ENCODE data around the gene ABTB2.
"Not testable (repeated sequence)": the region's sequence is repeated elsewhere in the genome, so short reads cannot be mapped to it uniquely, and the experiment has no call there.

ABTB2 gene

GRCh38 chr11:34182921-34183685 is 174.7 kb downstream of the ABTB2 start:
- FAIRE-seq: no peak

- FAIRE-seq: no peak
Observed at GRCh38 chr11:34182425-34182824, 175.4 kb downstream of the ABTB2 start.

GRCh38 chr11:34181856-34182405 is 175.9 kb downstream of the ABTB2 start:
- no peak for FAIRE-seq

- no peak for FAIRE-seq
Observed at GRCh38 chr11:34181251-34181650, 176.6 kb downstream of the ABTB2 start.

GRCh38 chr11:34180814-34181165 is 177.0 kb downstream of the ABTB2 start:
- not testable (repeated sequence) for FAIRE-seq

GRCh38 chr11:34180040-34180813 is 177.6 kb downstream of the ABTB2 start:
- FAIRE-seq: no peak

- no peak for FAIRE-seq
Observed at GRCh38 chr11:34179026-34179675, 178.7 kb downstream of the ABTB2 start.

- no peak for FAIRE-seq
Observed at GRCh38 chr11:34178209-34178821, 179.5 kb downstream of the ABTB2 start.

GRCh38 chr11:34176751-34177209 is 181.0 kb downstream of the ABTB2 start:
- FAIRE-seq: no peak

GRCh38 chr11:34175284-34176019 is 182.4 kb downstream of the ABTB2 start:
- FAIRE-seq: no peak

- no peak for FAIRE-seq
Observed at GRCh38 chr11:34174412-34175041, 183.3 kb downstream of the ABTB2 start.

GRCh38 chr11:34173050-34173449 is 184.8 kb downstream of the ABTB2 start:
- no peak for FAIRE-seq

- FAIRE-seq: no peak
Observed at GRCh38 chr11:34169686-34170085, 188.1 kb downstream of the ABTB2 start.

GRCh38 chr11:34168642-34169420 is 189.0 kb downstream of the ABTB2 start:
- no peak for FAIRE-seq

GRCh38 chr11:34167961-34168360 is 189.8 kb downstream of the ABTB2 start:
- no peak for FAIRE-seq

GRCh38 chr11:34166806-34167740 is 190.7 kb downstream of the ABTB2 start:
- FAIRE-seq: no peak

- no peak for FAIRE-seq
Observed at GRCh38 chr11:34165786-34166555, 191.8 kb downstream of the ABTB2 start.

GRCh38 chr11:34165121-34165520 is 192.7 kb downstream of the ABTB2 start:
- FAIRE-seq: no peak

- FAIRE-seq: no peak
Observed at GRCh38 chr11:34162856-34163255, 195.0 kb downstream of the ABTB2 start.

Data from endometrium (tissue), 2 donors.